ENCODE measurements around the gene FMN2.

The FMN2 gene

DNA sequence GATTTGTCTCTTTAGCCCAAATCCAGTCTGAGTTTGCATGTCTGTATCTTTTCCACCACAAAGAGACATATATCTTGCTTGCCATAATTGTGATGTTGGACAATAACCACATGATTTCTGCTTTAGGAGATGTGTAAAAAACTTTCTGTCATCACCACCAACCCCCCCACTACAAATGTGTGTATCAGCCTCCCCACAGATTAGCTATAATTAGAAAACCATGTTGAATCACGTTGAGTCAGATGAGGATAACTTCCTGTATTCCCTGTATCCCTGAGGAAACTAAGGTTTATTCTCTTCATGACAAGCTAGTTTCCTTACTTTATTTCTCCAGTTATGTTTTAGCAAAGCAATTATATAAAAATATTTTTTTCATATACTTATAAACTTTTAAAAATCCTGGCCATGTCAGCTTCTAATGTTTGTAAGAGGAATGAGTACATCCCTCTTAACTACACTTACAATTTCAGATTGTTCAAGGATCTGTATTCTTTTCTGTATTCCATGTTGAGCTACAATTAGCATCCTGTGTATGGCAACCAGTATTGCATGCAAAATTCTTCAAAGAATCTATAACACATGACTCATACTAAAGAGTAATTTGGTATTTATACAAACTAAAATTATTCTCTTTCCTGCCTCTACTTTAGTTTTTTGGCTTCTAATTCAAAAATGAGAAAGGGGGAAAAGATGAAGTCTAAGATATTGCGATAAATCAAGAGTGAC, 143.0 kb downstream of the FMN2 start:
- H3K27ac ChIP-seq, result no peak overlapping the region
- TF ChIP-seq ZFX (IDR thresholded peaks at IDR 0.05; ENCODE audit: borderline replicate concordance), result no peak
- TF ChIP-seq, protein P1, sequence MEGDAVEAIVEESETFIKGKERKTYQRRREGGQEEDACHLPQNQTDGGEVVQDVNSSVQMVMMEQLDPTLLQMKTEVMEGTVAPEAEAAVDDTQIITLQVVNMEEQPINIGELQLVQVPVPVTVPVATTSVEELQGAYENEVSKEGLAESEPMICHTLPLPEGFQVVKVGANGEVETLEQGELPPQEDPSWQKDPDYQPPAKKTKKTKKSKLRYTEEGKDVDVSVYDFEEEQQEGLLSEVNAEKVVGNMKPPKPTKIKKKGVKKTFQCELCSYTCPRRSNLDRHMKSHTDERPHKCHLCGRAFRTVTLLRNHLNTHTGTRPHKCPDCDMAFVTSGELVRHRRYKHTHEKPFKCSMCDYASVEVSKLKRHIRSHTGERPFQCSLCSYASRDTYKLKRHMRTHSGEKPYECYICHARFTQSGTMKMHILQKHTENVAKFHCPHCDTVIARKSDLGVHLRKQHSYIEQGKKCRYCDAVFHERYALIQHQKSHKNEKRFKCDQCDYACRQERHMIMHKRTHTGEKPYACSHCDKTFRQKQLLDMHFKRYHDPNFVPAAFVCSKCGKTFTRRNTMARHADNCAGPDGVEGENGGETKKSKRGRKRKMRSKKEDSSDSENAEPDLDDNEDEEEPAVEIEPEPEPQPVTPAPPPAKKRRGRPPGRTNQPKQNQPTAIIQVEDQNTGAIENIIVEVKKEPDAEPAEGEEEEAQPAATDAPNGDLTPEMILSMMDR (IDR thresholded peaks at IDR 0.05), result no peak

DNA sequence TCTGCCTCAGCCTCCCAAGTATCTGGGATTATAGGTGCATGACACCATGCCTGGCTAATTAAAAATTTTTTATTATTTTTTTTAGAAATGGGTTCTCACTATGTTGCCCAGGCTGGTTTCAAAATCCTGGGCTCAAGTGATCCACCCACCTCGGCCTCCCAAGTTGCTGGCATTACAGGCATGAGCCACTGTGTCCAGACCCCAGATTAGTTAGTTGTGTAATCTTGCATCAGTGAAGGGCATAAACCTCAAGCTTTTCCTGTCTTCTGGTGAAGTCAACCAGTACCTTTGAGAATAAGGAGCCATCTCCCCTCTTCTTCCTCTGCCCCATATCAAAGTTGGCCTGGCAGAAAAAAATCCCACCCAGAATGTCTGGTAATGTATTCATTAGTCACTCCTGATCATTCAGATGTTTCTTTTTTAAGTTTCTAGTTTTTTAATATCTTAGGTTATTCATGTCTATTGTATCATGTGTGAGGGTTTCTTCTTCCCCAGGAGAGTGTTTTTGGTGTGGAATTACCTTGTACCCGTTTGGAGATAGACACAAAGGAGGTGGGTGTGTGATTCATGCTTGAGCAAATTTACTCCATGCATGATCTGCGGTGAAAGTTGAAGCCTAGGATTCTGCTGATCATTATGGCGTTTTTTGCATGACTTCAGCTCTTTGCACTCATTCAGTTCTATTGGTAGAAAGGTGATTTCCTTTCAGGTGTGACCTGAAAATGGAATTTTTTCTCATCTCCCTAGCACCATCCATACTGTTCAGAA, 144.0 kb downstream of the FMN2 start:
- TF ChIP-seq, protein P1 (IDR thresholded peaks at IDR 0.05), result no peak
- no peak for TF ChIP-seq ZFX (IDR thresholded peaks at IDR 0.05; ENCODE audit: borderline replicate concordance)
- no peak overlapping the region for H3K27ac ChIP-seq

DNA sequence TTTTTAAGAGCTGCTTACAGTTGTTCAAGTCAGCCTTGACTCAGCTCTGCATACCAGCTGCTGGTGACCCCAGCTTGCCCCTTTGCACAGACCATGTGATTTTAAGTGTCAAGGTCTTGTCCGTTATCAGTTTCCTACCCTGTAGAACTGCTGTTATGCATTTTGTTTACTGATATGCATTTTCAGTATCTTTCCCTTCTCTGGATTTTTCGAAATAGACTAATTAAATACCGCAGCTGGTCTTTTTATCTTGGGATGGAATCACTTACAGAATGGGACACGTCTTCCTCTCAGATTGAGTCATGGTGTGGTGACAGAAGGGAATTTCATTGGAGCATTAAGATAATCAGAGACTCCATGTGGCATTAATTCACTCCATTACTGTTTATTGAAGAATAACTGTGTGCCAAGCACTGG, 145.6 kb downstream of the FMN2 start:
- TF ChIP-seq, protein P1 (IDR thresholded peaks at IDR 0.05), result no peak
- no peak for TF ChIP-seq ZFX (IDR thresholded peaks at IDR 0.05; ENCODE audit: borderline replicate concordance)
- H3K27ac ChIP-seq, result no peak overlapping the region

DNA sequence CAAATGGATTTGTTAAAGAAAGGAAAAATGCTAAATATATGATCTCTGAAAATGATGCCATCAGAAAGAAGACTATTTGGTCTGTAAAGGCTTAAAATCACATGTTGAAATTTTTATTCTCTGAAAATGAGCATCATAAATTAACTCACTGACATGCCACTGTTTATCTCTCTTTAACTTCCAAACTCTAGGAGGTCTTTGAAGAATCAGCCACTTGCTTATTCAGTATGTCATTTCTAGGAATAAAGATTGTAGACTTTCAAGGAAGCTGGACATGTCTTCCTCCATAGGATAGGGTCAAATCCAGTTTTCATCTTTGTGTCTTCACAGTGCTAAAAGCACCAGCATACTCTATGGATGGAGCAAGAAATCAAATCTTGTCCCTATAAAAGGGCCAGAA, 147.6 kb downstream of the FMN2 start:
- TF ChIP-seq, protein P1 (IDR thresholded peaks at IDR 0.05), result no peak
- no peak for TF ChIP-seq ZFX (IDR thresholded peaks at IDR 0.05; ENCODE audit: borderline replicate concordance)
- no peak overlapping the region for H3K27ac ChIP-seq

DNA sequence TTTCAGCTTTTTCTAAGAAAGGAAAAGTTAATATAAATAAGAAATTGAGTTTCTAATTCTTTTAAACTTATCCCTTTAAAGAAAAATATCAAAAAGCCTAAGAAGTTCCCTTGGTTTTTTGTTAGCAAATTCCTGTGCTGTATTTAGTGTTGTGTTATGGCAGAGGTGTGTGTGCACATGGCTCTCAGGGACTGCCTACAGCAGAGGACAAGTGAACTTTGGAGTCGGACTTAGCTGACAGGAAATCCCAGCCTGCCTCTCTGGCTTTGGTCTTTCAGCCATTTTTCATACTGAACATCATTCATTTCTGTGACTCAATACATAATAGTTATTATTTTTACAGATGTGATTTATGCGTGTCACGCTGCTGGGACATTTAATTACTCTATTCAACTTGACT, 149.6 kb downstream of the FMN2 start:
- TF ChIP-seq, protein P1 (IDR thresholded peaks at IDR 0.05), result no peak
- no peak for TF ChIP-seq ZFX (IDR thresholded peaks at IDR 0.05; ENCODE audit: borderline replicate concordance)
- no peak overlapping the region for H3K27ac ChIP-seq

DNA sequence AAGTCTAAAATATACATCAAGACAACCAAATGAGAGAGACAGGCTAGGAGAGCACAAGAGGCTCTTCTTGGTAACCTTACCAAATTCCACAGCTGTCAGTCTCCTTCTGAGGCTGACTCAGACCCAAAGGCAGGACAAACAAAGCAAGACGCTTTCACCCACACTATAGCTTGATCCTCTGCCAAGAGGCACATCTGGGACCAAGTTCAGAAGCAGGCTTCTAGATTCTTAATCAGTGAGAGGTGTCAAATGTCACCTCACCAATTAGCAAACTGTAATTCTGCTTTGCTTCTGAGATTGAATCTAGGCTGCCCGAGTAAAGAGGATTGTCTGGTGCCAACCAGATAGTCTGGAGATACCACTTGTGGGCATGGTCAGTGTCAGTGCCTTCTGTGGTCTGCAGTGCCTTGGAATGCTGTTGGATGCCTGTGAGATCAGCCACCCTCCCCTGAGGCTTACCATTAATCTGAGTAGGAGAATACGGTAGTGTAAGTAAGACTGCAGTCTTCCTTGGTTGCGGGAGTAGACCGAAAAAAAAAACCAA, 151.0 kb downstream of the FMN2 start:
- no peak overlapping the region for H3K27ac ChIP-seq
- TF ChIP-seq, protein P1 (IDR thresholded peaks at IDR 0.05), result no peak
- no peak for TF ChIP-seq ZFX (IDR thresholded peaks at IDR 0.05; ENCODE audit: borderline replicate concordance)
